ENCODE results near the gene NFIB.

- TF ChIP-seq TCF12 (IDR thresholded peaks at IDR 0.05) (no peak), TCF12 (CRISPR knock-in tag; IDR thresholded peaks at IDR 0.05) (no peak), CTCF (CRISPR knock-in tag; IDR thresholded peaks at IDR 0.05) (no peak), CBFB (CRISPR knock-in tag; IDR thresholded peaks at IDR 0.05) (no peak), KDM1A (CRISPR knock-in tag; IDR thresholded peaks at IDR 0.05) (no peak), JARID2 (CRISPR knock-in tag; IDR thresholded peaks at IDR 0.05; ENCODE audit: insufficient replicate concordance) (no peak), HCFC1 (IDR thresholded peaks at IDR 0.05; ENCODE audit: low read depth, low read length) (no peak), RBM22 (optimal IDR thresholded peaks at IDR 0.05; ENCODE audit: low read length) (no peak), POGK (CRISPR knock-in tag; conservative IDR thresholded peaks at IDR 0.05) (no peak), ZEB1 (IDR thresholded peaks at IDR 0.05; ENCODE audit: insufficient replicate concordance, low read depth) (no peak), GZF1 (CRISPR knock-in tag; IDR thresholded peaks at IDR 0.05) (no peak), PCBP1 (IDR thresholded peaks at IDR 0.05; ENCODE audit: borderline replicate concordance, low read depth, low read length) (no peak), EP300 (IDR thresholded peaks at IDR 0.05; ENCODE audit: low read depth in 2 of 2, low read length in 2 of 2) (no peak), EP300 (CRISPR knock-in tag; IDR thresholded peaks at IDR 0.05; ENCODE audit: borderline replicate concordance) (no peak), BRD4 (CRISPR knock-in tag; IDR thresholded peaks at IDR 0.05) (no peak), ZBTB43 (CRISPR knock-in tag; conservative IDR thresholded peaks at IDR 0.05) (no peak)
These were observed 13.1 kb upstream of the NFIB start for GRCh38 chr9:14327036-14327435.

Data from HepG2 (cell line).